ENCODE measurements around the gene CCDC85C. TPM values are rescaled to one million over a fixed set of nuclear protein-coding genes. Genes with fewer than 3 reads are reported as not detected.
A peak's percentile ranks its signal among the peaks of the same experiment; 100 is the strongest.

Gene CCDC85C
- total and polyA plus RNA-seq, 7 donors: 1.8 to 21.0 (median 7.9) TPM

DNA sequence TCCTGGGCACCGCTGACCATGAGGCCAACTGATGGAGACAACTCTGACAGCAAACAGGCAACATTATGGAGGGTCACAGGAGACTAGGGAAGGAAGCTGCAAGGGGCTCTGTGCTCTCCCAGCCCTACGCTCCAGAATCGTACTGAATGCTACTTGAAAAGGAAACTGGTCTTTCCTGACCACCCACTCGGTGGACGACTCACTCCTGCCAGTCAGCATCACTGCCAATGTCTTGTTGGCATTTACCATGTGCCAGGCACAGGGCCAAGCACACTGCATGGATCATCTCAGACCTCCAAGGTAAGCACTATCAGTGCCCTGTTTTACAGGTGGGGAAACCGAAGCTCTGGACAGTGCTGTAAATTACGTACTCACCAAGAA is 38.0 kb downstream of the CCDC85C start:
- no peak overlapping the region for H3K27ac ChIP-seq
- no peaks in the 10 kb centered on the region for H3K9me3 ChIP-seq
- no peaks in the 10 kb centered on the region for H3K36me3 ChIP-seq (ENCODE audit: insufficient read depth in 1 of 2, low read depth in 1 of 2)
- ATAC-seq (no peak), DNase-seq (no peak)
- intact Hi-C loops (cut with DNase I): loop anchor here in 1 of 2 donors (5.0 kb wide), 1 partner anchor 49 kb away; no protein-coding TSS in a partner anchor
- TF ChIP-seq CTCF (IDR thresholded peaks at IDR 0.05): no peak
- WGBS, 3 donors: 45 to 71% (median 51%) methylated on average over 7 of the region's 7 CpGs
- H3K4me1 ChIP-seq: peaks cover 25% of the 10 kb centered on the region
- H3K27me3 ChIP-seq (ENCODE audit: insufficient read depth in 3 of 3, low read length in 2 of 3): no peaks in the 10 kb centered on the region
- no peak overlapping the region for H3K4me3 ChIP-seq

DNA sequence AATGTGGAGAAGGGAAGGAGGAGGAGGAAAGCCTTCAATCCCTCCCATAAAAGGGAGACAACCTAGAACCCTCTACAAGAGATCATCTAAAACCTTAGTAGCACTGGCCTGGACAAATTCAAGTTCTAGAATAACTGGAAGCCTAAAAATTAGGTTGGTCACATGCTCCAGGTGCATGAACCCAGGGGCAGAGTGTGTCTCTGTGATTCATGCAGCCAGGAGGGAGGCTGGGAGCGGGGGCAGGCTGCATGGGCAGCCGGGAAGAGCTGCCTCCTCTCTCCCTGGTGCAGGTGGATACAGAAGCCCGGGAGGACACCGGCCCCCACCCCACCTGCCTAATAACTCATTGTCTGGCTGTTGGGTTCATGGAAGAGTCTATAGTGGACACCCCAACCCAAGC is 38.6 kb downstream of the CCDC85C start:
- no peak for DNase-seq
- TF ChIP-seq CTCF (IDR thresholded peaks at IDR 0.05): no peak
- intact Hi-C loops (cut with DNase I): loop anchor here in 1 of 2 donors (2.0 to 5.0 kb wide), 2 partner anchors 35 to 48 kb away; no protein-coding TSS in a partner anchor
- WGBS, 3 donors: 89 to 97% (median 97%) methylated on average over 4 of the region's 4 CpGs
- no peak for ATAC-seq
- Histone ChIP-seq H3K27me3 (ENCODE audit: insufficient read depth in 3 of 3, low read length in 2 of 3) (no peaks in the 10 kb centered on the region), H3K36me3 (ENCODE audit: insufficient read depth in 1 of 2, low read depth in 1 of 2) (no peaks in the 10 kb centered on the region), H3K4me3 (no peak overlapping the region), H3K27ac (peak overlapping the region; percentile 41), H3K4me1 (peaks cover 25% of the 10 kb centered on the region), H3K9me3 (no peaks in the 10 kb centered on the region)

GRCh38 chr14:99564926-99565259 is 39.1 kb downstream of the CCDC85C start:
- intact Hi-C loops (cut with DNase I): loop anchor here (2.0 to 5.0 kb wide), 3 partner anchors 36 to 67 kb away; no protein-coding TSS in a partner anchor
- TF ChIP-seq CTCF (IDR thresholded peaks at IDR 0.05): no peak
- Histone ChIP-seq H3K27ac (peak overlapping the region; percentile 41), H3K4me1 (peaks cover 25% of the 10 kb centered on the region), H3K27me3 (ENCODE audit: insufficient read depth in 3 of 3, low read length in 2 of 3) (no peaks in the 10 kb centered on the region), H3K9me3 (no peaks in the 10 kb centered on the region), H3K36me3 (ENCODE audit: insufficient read depth in 1 of 2, low read depth in 1 of 2) (no peaks in the 10 kb centered on the region), H3K4me3 (no peak overlapping the region)
- ATAC-seq: no peak
- WGBS, 3 donors: 41 to 75% (median 60%) methylated on average over 14 of the region's 14 CpGs
- no peak for DNase-seq

GRCh38 chr14:99564256-99564925 is 39.6 kb downstream of the CCDC85C start:
- peaks cover 25% of the 10 kb centered on the region for H3K4me1 ChIP-seq
- no peak overlapping the region for H3K4me3 ChIP-seq
- H3K9me3 ChIP-seq: no peaks in the 10 kb centered on the region
- WGBS, 3 donors: 47 to 52% (median 49%) methylated on average over 10 to 11 of the region's 11 CpGs
- no peak for TF ChIP-seq CTCF (IDR thresholded peaks at IDR 0.05)
- H3K36me3 ChIP-seq (ENCODE audit: insufficient read depth in 1 of 2, low read depth in 1 of 2): no peaks in the 10 kb centered on the region
- intact Hi-C loops (cut with DNase I): loop anchor here (2.0 to 5.0 kb wide), 2 partner anchors 36 to 68 kb away; no protein-coding TSS in a partner anchor
- ATAC-seq (peak in 1 of 4 donors; percentile 17), DNase-seq (no peak)
- no peaks in the 10 kb centered on the region for H3K27me3 ChIP-seq (ENCODE audit: insufficient read depth in 3 of 3, low read length in 2 of 3)
- H3K27ac ChIP-seq: peak overlapping the region; percentile 41
